ENCODE measurements around the gene FIZ1.

DNA sequence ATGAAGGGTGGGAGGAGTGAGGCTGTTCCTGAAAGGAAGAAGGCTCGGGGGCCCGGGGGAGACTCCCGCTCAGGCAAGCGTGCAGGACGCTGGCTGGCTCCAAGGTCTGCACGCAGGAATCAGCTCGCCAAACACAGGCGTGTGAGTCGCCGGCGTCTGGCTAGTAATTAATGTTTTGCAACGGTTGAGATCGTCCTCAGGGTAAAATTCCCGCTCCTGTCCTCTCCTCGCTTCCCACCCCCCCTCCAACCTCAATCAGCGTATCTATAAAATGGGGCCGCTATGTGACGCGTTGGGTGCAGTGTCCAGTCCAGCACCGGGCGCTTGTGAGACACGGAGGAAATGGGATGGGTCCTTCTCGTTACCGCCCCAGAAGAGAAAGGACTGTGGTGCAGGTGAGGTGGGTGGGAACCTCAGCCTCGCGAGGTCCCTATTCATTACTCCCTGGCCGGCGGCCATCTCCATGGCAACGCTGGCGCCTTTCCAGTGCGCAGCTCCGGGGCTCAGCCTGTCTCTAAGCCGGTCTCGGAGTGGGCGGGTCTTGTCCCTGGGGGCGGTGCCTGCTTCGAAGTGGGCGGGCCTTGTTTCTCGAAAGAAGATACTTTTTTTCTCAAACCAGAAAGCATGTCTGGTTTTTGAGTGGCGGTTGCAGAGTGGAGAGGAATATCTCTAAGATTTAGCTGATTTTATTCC lies 12.2 kb downstream of the FIZ1 start:
- TF ChIP-seq, protein P1, sequence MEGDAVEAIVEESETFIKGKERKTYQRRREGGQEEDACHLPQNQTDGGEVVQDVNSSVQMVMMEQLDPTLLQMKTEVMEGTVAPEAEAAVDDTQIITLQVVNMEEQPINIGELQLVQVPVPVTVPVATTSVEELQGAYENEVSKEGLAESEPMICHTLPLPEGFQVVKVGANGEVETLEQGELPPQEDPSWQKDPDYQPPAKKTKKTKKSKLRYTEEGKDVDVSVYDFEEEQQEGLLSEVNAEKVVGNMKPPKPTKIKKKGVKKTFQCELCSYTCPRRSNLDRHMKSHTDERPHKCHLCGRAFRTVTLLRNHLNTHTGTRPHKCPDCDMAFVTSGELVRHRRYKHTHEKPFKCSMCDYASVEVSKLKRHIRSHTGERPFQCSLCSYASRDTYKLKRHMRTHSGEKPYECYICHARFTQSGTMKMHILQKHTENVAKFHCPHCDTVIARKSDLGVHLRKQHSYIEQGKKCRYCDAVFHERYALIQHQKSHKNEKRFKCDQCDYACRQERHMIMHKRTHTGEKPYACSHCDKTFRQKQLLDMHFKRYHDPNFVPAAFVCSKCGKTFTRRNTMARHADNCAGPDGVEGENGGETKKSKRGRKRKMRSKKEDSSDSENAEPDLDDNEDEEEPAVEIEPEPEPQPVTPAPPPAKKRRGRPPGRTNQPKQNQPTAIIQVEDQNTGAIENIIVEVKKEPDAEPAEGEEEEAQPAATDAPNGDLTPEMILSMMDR (IDR thresholded peaks at IDR 0.05): no peak
- TF ChIP-seq POLR2A (IDR thresholded peaks at IDR 0.05): no peak

Measured in esophagus squamous epithelium (tissue), 4 donors.